Endothelial cell (in vitro differentiated cells): ENCODE data around the gene PTPN11. TPM values are rescaled to one million over a fixed set of nuclear protein-coding genes. Genes with fewer than 3 reads are reported as not detected.

Source experiments
- DNase-seq: peaks from one replicate; pipeline ENCODE4 v3.0.0; 2021; ENCODE audit warnings: low spot score
- H3K27ac Mint-ChIP-seq: one replicate; pipeline ENCODE4 v1.8.0; 2021; ENCODE audit warnings: mixed read lengths, inconsistent platforms; ENCODE audit not compliant: unreplicated experiment
- H3K27me3 Mint-ChIP-seq: one replicate; pipeline ENCODE4 v1.8.0; 2021; ENCODE audit warnings: mild to moderate bottlenecking, moderate library complexity, mixed read lengths, inconsistent platforms; ENCODE audit not compliant: unreplicated experiment
- H3K36me3 Mint-ChIP-seq: one replicate; pipeline ENCODE4 v1.8.0; 2021; ENCODE audit warnings: mild to moderate bottlenecking, low read depth, mixed read lengths, inconsistent platforms; ENCODE audit not compliant: unreplicated experiment
- H3K4me1 Mint-ChIP-seq: one replicate; pipeline ENCODE4 v1.8.0; 2021; ENCODE audit warnings: mild to moderate bottlenecking, mixed read lengths, inconsistent platforms; ENCODE audit not compliant: unreplicated experiment
- H3K4me3 Mint-ChIP-seq: one replicate; pipeline ENCODE4 v1.8.0; 2021; ENCODE audit warnings: mild to moderate bottlenecking, mixed read lengths, inconsistent platforms; ENCODE audit not compliant: unreplicated experiment
- H3K9me3 Mint-ChIP-seq: one replicate; pipeline ENCODE4 v1.8.0; 2021; ENCODE audit warnings: mixed read lengths, inconsistent platforms; ENCODE audit not compliant: unreplicated experiment
- total RNA-seq: library from RNA; stranded (reverse); fragmentation: NEBNext Ultra II Directional; extraction: Animal tissue kit (Norgen Biotek cat#: 25700); gene quantifications from one replicate; pipeline ENCODE4 v1.2.1, GENCODE V29; 2021; ENCODE audit not compliant: unreplicated experiment
- TF ChIP-seq, protein P1 (sequence below): fragments of 200-600 bp; sonication (generic); IDR thresholded peaks from one replicate; pipeline ENCODE4 v1.5.0; 2021; ENCODE audit warnings: antibody characterized with exemption; ENCODE audit not compliant: unreplicated experiment

PTPN11 gene
- total RNA-seq, 1 donor from 2014 or later, result 97.8 TPM

DNA sequence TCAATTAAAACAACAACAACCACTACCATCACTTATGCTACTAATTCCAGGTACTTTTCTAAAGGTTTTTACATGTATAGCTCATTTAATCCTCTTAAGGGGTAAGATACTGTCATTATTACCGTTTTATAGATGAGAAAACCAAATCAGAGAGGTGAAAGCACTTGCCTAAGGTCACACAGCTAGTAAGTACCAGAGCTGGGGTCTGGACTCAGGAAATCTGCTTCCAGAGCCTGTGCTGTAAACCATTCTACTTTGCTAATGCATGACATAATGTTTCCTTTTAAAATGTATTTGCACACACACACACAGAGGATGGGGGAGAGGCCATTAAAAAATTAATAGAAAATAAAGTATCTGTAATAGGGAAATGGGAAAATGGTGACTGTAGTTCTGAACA, 113.4 kb downstream of the PTPN11 start:
- no peaks in the 10 kb centered on the region for H3K36me3 Mint-ChIP-seq
- TF ChIP-seq, protein P1, sequence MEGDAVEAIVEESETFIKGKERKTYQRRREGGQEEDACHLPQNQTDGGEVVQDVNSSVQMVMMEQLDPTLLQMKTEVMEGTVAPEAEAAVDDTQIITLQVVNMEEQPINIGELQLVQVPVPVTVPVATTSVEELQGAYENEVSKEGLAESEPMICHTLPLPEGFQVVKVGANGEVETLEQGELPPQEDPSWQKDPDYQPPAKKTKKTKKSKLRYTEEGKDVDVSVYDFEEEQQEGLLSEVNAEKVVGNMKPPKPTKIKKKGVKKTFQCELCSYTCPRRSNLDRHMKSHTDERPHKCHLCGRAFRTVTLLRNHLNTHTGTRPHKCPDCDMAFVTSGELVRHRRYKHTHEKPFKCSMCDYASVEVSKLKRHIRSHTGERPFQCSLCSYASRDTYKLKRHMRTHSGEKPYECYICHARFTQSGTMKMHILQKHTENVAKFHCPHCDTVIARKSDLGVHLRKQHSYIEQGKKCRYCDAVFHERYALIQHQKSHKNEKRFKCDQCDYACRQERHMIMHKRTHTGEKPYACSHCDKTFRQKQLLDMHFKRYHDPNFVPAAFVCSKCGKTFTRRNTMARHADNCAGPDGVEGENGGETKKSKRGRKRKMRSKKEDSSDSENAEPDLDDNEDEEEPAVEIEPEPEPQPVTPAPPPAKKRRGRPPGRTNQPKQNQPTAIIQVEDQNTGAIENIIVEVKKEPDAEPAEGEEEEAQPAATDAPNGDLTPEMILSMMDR, result no peak
- H3K4me1 Mint-ChIP-seq, result no peaks in the 10 kb centered on the region
- no peak overlapping the region for H3K27ac Mint-ChIP-seq
- H3K4me3 Mint-ChIP-seq, result no peak overlapping the region
- H3K27me3 Mint-ChIP-seq, result peaks cover 3% of the 10 kb centered on the region
- no peak for DNase-seq
- no peaks in the 10 kb centered on the region for H3K9me3 Mint-ChIP-seq

DNA sequence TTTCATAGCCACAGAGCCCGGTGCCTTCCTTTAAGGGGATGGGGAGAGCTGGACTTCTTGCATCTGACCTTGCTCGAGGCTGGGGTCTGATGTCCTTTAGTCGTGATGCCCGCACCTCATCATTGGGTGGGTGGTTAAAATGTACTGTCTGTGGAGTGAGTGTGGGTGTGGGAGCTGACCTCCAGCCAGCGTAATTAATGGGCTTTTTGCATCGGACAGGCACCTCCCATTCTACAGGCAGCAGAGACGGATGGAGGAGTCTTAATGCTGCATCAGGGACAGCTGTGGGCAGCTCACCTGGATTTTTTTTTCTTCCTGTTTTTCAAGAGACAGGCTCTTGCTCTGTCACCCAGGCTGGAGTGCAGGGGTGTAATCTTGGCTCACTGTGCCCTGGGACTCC, 114.8 kb downstream of the PTPN11 start:
- DNase-seq, result no peak
- TF ChIP-seq, protein P1, result no peak
- Mint-ChIP-seq H3K4me1 (no peaks in the 10 kb centered on the region), H3K4me3 (no peak overlapping the region), H3K9me3 (no peaks in the 10 kb centered on the region), H3K27ac (no peak overlapping the region), H3K27me3 (peaks cover 3% of the 10 kb centered on the region), H3K36me3 (no peaks in the 10 kb centered on the region)

DNA sequence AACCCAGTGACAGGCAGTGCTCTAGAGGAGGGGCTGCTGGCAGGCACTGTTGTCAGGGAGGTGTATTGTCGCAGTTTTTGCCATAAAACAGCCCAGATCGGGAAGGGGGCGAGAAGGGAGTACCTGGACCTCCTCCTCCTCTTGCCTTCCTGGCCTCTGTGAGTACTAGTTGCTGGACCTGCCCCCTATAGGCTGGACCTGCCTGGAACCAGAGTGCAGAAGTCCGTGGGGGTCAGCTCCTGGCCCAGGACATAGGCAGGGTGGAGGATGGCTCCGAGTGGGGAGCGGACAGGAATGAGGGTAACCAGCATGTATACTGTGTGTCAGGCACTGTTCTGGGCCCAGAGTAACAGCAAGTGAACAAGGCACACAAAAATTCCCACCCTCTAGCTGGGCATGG, 116.3 kb downstream of the PTPN11 start:
- H3K4me3 Mint-ChIP-seq, result no peak overlapping the region
- H3K27me3 Mint-ChIP-seq, result peaks cover 3% of the 10 kb centered on the region
- no peaks in the 10 kb centered on the region for H3K36me3 Mint-ChIP-seq
- no peak overlapping the region for H3K27ac Mint-ChIP-seq
- H3K4me1 Mint-ChIP-seq, result no peaks in the 10 kb centered on the region
- DNase-seq, result no peak
- TF ChIP-seq, protein P1, result no peak
- no peaks in the 10 kb centered on the region for H3K9me3 Mint-ChIP-seq

DNA sequence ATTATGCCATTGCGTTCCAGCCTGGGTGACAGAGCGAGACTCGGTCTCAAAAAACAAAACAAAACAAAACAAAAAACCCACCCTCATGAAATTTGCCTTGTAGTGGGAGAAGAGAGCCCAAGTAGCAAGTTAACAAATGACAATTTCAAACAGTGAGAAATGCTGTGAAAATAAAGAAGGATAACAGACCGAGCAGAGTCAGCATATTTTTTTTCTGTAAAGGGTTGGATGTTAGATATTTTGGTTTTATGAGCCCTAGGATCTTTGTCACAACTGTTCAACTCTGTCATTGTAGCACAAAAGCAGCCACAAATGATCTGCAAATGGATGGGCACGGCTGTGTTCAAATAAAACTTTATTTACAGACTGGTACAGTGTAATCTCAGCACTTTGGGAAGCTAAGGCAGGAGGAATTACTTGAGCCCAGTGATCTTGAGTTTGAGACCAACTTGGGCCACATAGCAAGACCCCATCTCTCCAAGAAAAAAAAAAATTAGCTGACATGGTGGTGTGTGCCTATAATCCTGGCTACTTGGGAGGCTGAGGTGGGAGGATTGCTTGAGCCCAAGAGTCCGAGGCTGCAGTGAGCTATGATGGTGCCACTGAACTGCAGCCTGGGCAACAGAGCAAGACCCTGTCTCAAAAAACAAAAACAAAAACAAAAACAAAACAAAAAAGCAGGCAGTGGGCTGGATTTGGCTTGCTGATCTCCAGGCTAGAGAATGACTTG, 117.1 kb downstream of the PTPN11 start:
- H3K36me3 Mint-ChIP-seq, result no peaks in the 10 kb centered on the region
- H3K4me3 Mint-ChIP-seq, result no peak overlapping the region
- TF ChIP-seq, protein P1, result no peak
- no peak overlapping the region for H3K27ac Mint-ChIP-seq
- no peak for DNase-seq
- no peaks in the 10 kb centered on the region for H3K9me3 Mint-ChIP-seq
- no peaks in the 10 kb centered on the region for H3K4me1 Mint-ChIP-seq
- peaks cover 3% of the 10 kb centered on the region for H3K27me3 Mint-ChIP-seq

DNA sequence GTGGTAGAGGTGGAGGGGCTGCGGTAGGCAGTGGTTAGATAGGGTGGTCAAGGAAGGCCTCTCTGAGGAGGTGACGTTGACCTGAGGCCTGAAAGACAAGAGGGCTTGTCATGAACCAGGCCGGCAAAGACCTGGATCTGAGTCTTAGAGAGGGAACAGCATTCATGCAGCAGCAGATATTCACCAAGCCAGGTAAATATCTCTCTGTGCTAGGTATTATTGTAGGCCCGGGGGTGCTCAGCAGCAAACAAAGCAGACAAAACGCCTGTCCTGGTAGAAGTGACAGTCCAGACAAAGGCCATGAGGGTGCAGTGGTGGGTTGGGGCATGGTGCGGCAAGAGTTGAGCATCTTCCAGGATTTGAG, 117.6 kb downstream of the PTPN11 start:
- TF ChIP-seq, protein P1, result no peak
- Mint-ChIP-seq H3K27me3 (peaks cover 3% of the 10 kb centered on the region), H3K36me3 (no peaks in the 10 kb centered on the region), H3K27ac (no peak overlapping the region), H3K4me3 (no peak overlapping the region), H3K4me1 (no peaks in the 10 kb centered on the region), H3K9me3 (no peaks in the 10 kb centered on the region)
- DNase-seq, result no peak
